Measurements from ENCODE around the gene LBR. TPM values are rescaled to one million over a fixed set of nuclear protein-coding genes. Genes with fewer than 3 reads are reported as not detected.

Gene LBR
- total RNA-seq, 1 experiment from 2014 or later, result 60.9 TPM

- no peak overlapping the region for H2BK15ac ChIP-seq (ENCODE audit: low read depth, low read length)
- peaks cover 25 to 33% of the 10 kb centered on the region in 2 experiments for H3K4me1 Mint-ChIP-seq
- no peak overlapping the region for H4K91ac ChIP-seq (ENCODE audit: insufficient read length, low read depth, low read length)
- H3K4me1 ChIP-seq (ENCODE audit: insufficient read depth, low read length), result peaks cover 8% of the 10 kb centered on the region; the same call in 1 of the 2 replicates
- H3K56ac ChIP-seq (ENCODE audit: insufficient read length, low read depth, low read length), result no peak overlapping the region
- H3K27ac Mint-ChIP-seq, result no peak overlapping the region
- H2BK120ac ChIP-seq (ENCODE audit: low read depth, low read length, poor library complexity, severe bottlenecking), result no peak overlapping the region
- no peak overlapping the region for H3K14ac ChIP-seq (ENCODE audit: insufficient read depth, low read length)
- H3K23ac ChIP-seq (ENCODE audit: insufficient read length, low read depth, low read length), result no peak overlapping the region
- no peak overlapping the region for H2AFZ ChIP-seq (ENCODE audit: low read length)
- no peaks in the 10 kb centered on the region for H3K23me2 ChIP-seq (ENCODE audit: insufficient read length, low read depth, low read length, poor library complexity, severe bottlenecking)
- H3K18ac ChIP-seq (ENCODE audit: insufficient read length, low read depth, low read length), result no peak overlapping the region
- H2BK12ac ChIP-seq (ENCODE audit: insufficient read length, low read depth, low read length), result no peak overlapping the region
- no peak overlapping the region for H2BK5ac ChIP-seq (ENCODE audit: insufficient read length, low read length)
- no peak for DNase-seq
- peaks cover 14% of the 10 kb centered on the region for H3K27me3 Mint-ChIP-seq (ENCODE audit: low read depth)
- H3K36me3 Mint-ChIP-seq (ENCODE audit: insufficient read depth in 1 of 3, low read depth in 3 of 3), result no peaks in the 10 kb centered on the region
- no peak overlapping the region for H2BK20ac ChIP-seq (ENCODE audit: low read depth, low read length, poor library complexity, severe bottlenecking)
- H4K8ac ChIP-seq (replicated peaks; ENCODE audit: insufficient read length, low read depth, low read length), result no peak overlapping the region
- H3K27me3 ChIP-seq (ENCODE audit: insufficient read depth, low read length), result no peaks in the 10 kb centered on the region
- no peak overlapping the region for H4K5ac ChIP-seq (ENCODE audit: insufficient read length, low read depth, low read length)
- no peak overlapping the region for H2AK5ac ChIP-seq (ENCODE audit: insufficient read length, low read length)
- TF ChIP-seq CTCF (conservative IDR thresholded peaks at IDR 0.05), result no peak
- WGBS (ENCODE audit: extremely low coverage, insufficient read length, low lambda C conversion rate), result no CpG with 5 or more reads among the region's 8 CpGs
- H3K27ac ChIP-seq (ENCODE audit: insufficient read length, low read depth, low read length), result no peak overlapping the region
- no peaks in the 10 kb centered on the region for H3K9me3 ChIP-seq (ENCODE audit: control insufficient read depth, low read depth, low read length)
- no peaks in the 10 kb centered on the region; a peak in 1 of 5 replicates for H3K9me3 Mint-ChIP-seq
- H3K79me1 ChIP-seq (ENCODE audit: insufficient read depth, low read depth, low read length, poor library complexity, severe bottlenecking), result no peaks in the 10 kb centered on the region
- no peaks in the 10 kb centered on the region for H4K20me1 ChIP-seq (ENCODE audit: control insufficient read depth, insufficient read depth, insufficient read length)
- no peak overlapping the region for H3K4ac ChIP-seq (ENCODE audit: low read depth, low read length)
- H3K4me2 ChIP-seq (ENCODE audit: insufficient read depth, insufficient read length, low read length), result no peak overlapping the region
- no peak overlapping the region for H3T11ph ChIP-seq (ENCODE audit: low read length)
- H3K9ac ChIP-seq (ENCODE audit: extremely low read depth, insufficient read length, low read length), result no peak overlapping the region
- no peak overlapping the region for H3K4me3 Mint-ChIP-seq
- H3K79me2 ChIP-seq (ENCODE audit: insufficient read depth, low read length), result no peaks in the 10 kb centered on the region
Measured at GRCh38 chr1:225447650-225448089, 19.8 kb upstream of the LBR start.
